Islet precursor cell (in vitro differentiated cells): Measurements from ENCODE around the gene TBC1D22B.

Experiments used
- DNase-seq: peaks from one replicate; pipeline ENCODE4 v3.0.0-alpha.2; 2018

The TBC1D22B gene

DNA sequence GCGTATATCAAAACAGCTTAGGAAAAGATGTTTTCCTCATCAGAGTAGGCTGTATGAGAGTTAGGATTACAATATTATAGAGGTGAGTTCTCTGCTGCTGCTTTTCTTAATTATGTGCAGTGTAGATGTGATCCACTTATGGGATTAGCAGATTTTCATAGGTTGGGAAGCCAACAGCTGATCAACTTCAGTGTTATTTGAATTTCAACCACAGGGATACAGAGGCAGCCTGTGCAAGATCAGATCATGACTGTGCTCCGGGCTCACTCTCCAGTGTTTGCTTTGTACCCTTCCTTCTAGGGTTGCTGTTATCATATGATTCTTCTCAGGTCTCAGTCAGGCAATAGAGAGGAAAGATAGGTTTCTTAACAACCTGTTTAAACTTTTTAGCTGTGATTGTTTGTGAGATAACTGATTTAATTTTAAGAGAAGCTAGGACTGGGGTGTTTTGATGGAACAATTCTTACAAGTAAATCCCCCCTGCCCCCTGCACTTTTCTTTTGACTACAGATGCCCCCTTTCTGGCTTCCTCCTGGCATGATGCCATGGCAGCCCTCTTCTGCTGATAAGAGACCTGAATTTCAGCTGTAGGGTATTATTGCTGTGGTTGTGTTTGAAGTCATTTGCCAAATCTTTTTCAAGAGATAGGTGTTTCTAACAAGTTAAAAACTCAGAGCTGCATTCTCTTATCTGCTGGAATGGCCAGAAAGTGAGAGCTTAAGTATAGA lies 104.7 kb downstream of the TBC1D22B start:
- no peak for DNase-seq

DNA sequence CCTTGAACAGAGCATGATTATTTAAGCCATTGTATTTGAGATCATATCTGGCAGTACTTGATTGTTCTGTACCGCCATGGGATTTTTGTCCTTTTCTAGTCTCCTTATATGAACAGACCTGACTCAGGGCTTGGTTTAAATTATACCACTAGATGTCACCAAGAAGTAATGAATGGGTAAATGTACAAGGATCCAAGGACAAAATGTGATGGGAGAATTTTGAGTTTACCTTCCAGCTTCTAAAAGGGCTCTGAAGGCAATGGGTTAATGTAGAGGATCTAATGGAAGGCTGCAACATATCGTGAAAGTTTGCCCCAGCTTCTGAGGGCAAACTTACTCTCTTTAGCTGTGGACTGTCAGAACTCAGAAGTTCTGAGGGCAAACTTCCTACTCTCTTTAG lies 108.2 kb downstream of the TBC1D22B start:
- DNase-seq, result no peak

DNA sequence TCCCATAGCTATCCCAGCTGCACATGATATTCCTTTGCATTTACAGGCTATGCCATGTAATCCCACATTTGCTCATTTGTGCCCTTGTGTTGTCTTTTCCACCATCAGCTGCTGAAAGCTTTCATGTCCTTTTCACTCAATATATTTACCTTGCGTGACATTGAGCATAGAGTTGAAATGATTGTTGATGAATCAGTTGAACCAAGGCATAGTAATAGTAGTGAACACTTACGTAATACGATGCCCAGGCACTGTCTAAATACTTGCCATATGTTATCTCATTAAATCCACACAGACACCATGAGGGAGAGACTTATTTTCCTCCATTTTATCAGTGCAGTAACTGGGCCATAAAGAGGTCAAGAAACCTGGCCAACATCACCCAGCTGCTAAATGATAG lies 109.3 kb downstream of the TBC1D22B start:
- DNase-seq, result no peak

DNA sequence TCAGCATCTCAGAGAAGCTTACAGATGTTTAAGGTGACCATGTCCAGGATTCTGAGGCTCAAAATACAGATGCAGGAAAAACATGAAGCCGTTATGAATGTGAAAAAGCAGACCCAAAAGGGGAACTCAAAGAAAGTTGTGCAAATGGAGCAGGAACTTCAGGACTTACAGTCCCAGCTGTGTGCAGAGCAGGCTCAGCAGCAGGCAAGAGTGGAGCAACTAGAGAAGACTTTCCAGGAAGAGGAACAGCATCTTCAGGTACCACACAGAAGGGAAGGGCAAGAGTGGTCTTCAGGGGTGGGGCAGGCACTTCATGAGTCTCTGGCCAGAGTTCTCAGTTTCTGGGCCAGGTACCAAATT lies 111.4 kb downstream of the TBC1D22B start:
- no peak for DNase-seq

- DNase-seq, result no peak
Measured at GRCh38 chr6:37369321-37370201, 112.0 kb downstream of the TBC1D22B start.

DNA sequence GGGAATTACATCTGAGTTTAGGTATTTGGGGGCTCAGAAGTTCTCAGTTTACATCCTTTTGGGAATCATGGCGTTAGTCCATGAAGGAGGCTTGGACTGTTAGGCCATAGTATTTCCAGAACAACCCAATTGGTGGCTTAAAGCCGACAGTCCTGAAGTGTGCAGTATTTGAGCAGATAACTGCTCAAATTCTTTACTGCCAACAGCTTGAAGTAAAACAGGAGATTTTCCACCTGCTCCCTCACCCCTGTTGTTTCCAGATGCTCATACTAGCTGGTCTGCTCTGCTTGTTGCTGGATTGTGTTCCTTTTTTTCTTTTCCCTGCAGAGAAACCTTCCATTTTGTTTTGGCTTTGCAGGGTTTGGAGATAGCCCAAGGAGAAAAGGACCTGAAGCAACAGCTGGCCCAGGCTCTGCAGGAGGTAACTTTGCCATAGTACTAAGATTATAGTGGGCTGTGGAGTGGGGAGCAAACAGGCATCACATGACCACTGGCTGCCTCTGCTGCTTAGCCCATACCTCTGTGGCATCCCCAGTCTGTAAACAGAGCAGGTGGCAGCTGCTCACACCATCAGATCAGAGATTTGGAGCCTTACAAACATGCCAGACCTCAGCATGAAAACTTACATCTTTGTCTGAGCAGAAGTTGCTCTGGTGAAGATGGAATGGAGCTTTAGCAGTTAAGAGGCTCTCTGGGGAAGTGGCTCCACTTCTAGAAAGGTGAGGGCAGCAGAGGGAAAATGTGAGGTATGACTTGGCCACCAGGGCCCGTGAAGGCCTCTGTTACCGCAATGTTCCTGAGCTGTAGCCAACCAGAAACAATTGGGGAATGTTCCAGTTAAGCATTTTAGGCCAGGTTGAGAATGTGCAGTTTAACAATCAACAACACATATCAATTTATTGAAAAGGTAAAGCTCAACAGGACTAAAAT lies 113.8 kb downstream of the TBC1D22B start:
- no peak for DNase-seq

GRCh38 chr6:37372116-37372515 lies 114.5 kb downstream of the TBC1D22B start:
- no peak for DNase-seq

GRCh38 chr6:37373822-37374471 lies 116.4 kb downstream of the TBC1D22B start:
- no peak for DNase-seq

- no peak for DNase-seq
Measured at GRCh38 chr6:37375376-37375775, 117.8 kb downstream of the TBC1D22B start.

DNA sequence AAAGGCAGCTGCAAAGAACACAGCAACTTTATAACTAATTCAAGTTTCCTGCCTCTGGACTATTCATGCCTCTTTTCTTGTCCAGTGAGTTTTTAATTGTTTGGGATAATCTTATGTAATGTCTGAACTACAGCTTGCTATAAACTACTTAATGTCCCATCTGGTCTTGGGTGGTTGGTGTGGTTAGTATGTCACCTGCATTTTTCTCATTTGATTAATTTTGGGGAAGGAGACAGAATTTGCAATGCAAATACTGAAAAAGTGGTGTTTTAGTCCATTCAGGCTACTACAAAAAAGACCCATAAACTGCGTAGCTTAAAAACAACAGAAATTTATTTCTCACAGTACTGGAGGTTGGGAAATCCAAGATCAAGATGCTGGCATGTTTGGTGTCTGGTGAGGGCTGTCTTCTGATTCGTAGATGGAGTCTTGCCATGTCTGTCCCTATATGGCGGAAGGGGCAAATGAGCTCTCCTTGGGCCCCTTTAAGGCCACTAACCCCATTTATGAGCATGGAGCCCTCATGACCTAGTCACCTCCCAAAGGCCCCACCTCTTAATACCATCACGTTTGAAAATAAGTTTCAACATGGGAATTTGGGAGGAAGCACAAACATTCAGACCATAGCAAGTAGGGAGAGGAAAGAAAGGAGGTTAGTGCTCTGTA lies 118.6 kb downstream of the TBC1D22B start:
- no peak for DNase-seq

DNA sequence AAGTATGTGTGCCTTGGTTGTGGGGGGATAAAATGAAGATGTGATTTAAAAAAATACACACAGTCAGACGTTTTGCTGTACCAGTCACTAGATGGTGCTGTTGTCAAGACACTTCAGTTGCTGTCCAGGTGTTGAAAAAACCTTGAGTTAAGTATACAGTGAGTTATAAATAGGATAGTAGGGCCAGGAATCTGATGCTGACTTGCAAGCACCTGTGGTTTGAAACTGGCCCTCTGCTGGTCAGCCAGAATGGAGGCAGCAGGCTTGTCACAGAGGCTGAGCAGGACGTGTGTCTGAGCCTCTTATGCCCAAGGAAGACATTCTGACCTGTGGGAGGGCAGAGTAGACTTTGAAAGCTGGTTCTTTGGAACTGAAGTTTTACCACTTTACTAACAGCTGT lies 124.0 kb downstream of the TBC1D22B start:
- peak; percentile 83 for DNase-seq
